GM19035 (cell line): ENCODE results near the gene ELFN2.

Experiments
- ATAC-seq: cut with Tn5 transposase; IDR thresholded peaks from one replicate; pipeline ENCODE4 v1.9.1; 2021; ENCODE audit not compliant: unreplicated experiment

The ELFN2 gene

GRCh38 chr22:37363261-37363992, 63.9 kb downstream of the ELFN2 start:
- ATAC-seq, result no peak

DNA sequence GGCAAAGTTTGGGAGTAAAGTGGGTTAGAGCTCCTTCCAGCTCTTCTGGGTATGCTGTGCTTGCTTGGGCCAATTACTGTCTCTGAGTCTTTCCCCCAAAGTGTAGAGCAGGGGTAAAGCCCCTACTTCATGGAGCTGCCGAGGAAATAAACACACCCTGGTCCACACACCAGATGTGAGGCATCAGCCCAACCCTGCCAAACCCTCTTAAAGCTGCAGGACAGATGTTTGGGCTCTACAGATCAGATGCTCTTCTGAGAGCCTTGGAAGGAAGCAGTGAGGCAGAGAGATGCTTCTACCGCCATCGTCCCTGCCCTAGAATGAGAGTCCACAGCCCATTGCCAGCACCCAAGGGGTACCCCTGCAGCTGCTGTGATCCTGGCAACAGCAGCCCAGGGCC, 64.7 kb downstream of the ELFN2 start:
- ATAC-seq, result no peak

DNA sequence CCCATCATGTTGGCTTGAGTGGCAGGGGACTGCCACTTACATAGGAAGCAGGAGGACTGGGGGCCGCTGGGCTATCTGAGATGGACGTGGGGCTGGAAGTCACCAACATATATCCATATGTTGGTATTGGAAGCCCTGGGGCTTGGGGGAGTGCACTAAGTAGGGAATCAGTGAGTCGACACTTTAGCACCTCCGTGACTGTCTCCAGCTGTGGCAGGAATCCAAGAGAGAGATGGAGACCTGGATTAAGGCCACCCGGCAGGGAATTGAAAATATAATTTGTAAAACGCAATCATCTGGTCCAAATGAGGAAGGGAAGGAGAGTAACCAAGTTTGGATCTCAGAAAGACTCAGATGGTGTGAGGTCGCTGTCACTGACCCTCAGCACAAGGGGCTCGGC, 68.4 kb downstream of the ELFN2 start:
- ATAC-seq, result no peak

GRCh38 chr22:37358386-37358785, 68.9 kb downstream of the ELFN2 start:
- no peak for ATAC-seq

DNA sequence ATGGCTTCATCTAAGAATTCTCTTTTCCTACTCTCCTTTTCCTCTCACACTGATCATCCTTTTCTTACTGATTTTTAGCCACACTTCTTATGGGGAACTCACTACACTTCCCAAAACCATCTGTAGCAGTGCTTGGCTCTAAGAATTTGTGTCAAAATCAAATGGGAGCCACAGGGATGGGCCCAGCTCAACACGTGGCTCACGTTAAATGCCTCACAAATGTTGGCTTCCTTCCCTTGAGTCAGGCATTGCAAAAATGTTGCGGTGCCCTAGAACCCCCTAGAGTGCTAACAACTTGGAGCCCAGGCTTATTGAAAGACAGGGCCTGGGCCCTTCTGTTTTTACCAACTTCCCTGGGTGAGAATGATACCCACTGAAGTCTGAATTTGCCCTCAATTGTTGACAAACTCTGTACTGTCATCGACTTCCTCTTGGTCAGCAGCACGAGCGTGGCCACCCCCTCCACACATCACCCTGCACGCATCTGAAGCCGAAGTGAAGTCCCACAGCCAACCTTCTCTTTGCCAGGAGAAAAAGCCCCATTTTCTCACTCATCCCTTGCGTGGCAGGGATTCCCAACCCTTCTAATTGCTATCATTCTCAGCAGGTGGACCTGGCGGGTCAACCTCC, 69.7 kb downstream of the ELFN2 start:
- no peak for ATAC-seq

DNA sequence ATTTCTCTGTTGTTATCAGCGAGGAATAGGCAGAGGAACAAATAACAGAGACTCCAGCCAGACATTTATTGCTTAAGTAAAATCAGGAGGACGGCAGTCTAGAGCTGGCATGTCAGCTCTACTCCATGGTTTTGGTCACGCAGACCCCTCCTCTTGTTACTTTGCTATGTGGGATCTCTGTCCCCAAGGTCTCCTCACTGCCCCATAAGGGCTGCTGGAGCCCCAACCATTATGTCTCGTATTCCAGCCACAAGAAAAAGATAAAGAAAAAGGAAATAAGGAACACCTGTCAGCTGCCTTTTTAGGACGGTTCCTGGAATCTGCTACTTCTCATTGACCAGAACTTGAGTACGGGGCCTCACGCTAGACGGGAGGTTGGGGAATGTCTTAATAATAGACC, 70.4 kb downstream of the ELFN2 start:
- ATAC-seq, result no peak

DNA sequence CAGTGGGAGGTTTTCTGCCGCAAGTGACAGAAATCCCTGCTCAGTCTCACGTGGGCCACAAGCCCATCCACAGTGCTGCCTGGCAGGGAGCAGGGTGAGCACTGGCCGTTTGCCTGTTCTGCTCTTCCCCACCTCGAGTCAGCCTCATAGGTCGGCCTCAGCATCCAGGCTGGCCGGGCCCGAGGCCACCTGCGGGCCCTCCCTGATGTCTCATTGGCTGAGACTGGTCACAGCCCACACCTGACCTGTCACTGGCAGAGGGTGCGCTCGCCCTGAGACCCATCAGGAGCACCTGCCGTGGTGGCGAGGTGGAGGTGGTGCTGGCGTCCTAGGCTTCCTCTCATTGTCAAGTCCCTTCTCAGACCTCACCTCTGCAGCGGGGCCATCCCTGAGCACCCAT, 72.1 kb downstream of the ELFN2 start:
- no peak for ATAC-seq

GRCh38 chr22:37354670-37355069, 72.6 kb downstream of the ELFN2 start:
- no peak for ATAC-seq

GRCh38 chr22:37354261-37354660, 73.0 kb downstream of the ELFN2 start:
- ATAC-seq, result no peak

DNA sequence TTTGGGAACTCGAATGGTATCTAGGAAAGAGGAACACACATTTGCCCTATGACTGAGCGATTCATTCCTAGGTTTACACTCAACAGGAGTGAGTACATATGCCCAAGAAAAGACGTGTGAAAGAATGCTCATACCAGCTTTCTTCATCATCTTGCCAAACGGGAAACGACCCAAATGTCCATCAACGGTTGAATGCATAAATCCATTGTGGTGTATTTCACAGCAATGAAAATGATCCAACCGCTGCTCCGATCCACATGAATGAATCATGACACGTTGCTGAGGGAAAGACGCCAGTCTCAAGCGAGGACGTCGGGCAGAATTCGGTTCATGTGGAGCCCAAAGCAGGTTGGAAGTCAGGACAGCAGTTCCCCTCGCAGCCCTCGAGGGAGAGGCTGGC, 73.4 kb downstream of the ELFN2 start:
- ATAC-seq, result no peak

GRCh38 chr22:37352481-37352880, 74.8 kb downstream of the ELFN2 start:
- ATAC-seq, result no peak

DNA sequence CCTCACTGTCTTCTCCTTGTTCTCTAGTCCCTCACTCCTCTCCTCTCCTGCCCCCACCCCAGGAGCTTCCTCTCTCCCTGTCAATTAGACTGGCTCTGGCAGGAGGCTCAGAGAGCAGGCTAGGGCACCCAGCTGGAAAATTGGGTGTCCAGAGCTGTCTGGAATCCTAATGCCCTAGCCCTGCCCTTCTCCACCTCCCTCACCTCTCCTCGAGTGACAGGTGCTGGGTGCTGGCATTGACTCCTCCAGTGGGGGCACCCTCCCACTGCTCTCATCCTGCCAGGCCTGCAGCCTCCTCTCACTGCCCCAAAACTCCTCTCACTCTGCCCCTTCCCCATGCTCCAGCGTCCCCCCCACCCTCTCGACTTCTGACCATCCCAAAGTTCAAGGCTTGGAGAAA, 76.0 kb downstream of the ELFN2 start:
- no peak for ATAC-seq

DNA sequence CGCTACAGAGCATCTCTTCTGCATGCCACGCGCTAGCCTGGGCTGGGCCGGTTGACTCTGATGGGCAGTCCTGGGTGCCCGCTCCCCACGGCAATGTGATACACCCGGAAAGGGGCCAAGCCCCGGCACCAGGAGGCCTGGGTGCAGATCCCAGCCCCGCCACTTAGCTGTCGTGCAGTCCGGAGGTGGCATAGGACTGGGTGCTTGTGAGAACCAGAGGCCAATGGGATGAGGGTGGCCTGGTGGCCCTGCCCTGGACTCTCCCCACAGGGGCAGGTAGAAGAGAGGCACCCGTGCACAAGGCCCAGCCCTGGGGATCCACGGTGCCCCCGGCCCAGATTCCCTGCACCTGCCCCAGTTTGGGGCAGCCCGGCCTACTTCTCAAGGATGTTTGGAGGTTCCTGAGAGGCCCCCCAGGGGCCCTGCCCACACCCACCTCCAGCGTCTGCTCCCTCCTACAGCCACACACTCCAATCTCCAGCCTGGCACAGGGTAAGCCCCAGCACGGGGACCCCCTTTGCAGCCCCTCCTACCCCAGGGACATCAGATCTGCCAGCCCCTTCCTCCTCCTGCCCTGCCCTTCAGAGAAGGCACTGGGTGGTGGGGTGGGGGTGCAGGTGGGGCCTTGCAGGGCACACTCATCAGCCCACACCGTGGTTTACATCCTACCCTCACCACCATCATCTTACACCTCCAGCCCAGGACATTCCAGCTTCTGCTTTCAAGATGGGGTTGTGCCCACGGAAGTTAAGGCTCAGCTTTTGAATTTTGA, 78.0 kb downstream of the ELFN2 start:
- ATAC-seq, result no peak

- ATAC-seq, result no peak
Observed at GRCh38 chr22:37346505-37346895, 80.8 kb downstream of the ELFN2 start.

DNA sequence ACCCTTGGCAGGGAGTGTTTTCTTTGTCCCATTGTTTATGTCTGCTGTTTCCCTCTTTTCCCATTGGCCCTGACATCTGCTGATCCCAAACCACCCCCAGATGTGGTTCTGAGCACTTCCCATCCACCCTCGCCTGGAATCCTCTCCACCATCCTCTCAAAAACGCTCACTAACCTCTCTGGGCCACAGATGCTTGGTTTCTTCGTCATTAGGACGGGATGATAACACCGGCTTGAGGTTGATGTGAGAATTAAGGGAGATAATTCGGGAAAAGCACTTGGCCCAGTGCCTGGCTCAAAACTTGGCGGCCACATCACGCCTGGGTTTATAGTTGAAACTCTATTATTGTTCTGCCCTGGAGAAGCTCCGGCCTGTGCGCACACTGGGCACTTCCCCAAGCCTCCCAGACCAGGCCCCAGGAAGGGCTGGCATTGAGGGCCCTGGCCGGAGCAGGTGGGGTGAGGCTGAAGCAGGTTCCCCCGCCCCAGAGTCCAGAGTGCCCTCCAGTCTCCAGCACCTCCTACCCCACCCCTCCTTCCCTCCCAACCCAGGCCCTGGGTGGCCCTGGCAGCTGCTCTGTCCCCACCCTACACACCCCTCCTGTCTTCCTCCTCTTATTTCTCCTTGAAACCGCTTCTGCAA, 81.3 kb downstream of the ELFN2 start:
- no peak for ATAC-seq

DNA sequence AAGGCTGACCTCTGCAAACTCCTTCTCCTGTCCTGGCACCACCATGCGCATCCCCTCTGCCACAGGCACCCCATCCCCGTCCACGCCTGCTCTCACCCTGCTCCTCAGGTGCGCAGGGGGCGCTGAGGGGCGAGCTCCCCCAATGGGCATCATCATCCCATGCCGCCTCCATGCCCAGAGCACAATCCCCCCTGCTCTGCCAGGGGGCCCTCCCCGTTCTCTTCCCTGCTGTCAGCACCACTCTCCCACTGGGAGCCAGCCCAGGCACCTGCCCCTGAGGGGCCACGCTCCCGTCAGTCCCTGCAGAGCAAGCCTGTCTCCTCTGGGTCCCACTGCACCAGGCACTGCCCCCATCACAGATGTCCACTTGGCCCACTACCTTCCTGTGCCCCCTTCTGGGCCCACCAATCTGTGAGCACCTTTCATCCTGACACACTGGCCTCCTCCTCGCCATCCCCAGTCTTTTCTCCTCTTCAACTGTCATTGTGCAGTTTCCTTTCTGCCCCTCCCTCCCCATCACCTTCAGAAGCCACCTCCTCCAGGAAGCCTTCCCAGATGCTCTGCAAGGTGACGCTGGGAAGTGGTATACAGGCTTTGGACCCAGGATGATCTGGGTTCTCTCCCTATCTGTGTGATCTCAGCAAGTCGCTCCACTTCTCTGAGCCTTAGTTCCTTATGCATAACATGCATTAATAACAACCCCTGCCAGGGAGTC, 82.4 kb downstream of the ELFN2 start:
- ATAC-seq, result no peak

GRCh38 chr22:37343863-37344734, 83.2 kb downstream of the ELFN2 start:
- no peak for ATAC-seq

DNA sequence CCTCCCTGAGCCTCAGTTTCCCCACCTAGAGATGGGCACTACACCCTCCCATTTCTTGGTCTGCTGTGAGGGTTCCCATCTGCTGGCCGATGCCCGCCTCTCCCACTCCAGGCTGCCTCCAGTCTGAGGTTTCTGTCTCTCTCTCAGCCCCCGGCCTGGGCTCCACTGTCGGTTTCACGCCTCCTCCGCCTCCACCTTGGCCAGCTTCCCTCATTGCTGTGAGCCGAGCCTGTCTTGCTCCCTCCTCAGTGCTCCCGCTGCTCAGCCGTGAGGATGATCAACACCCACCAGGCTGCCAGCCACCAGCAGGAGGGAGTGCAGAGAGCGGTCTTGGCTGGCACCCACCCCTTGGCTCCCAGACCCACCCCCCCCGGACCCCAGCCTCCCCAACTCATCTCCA, 83.9 kb downstream of the ELFN2 start:
- no peak for ATAC-seq

GRCh38 chr22:37342065-37342464, 85.2 kb downstream of the ELFN2 start:
- no peak for ATAC-seq
